H1 (cell line): ENCODE results near the gene LPCAT1. TPM values are rescaled to one million over a fixed set of nuclear protein-coding genes. Genes with fewer than 3 reads are reported as not detected.
A peak's percentile ranks its signal among the peaks of the same experiment; 100 is the strongest.

Source experiments
- CTCF ChIA-PET: fragments of 300-600 bp; sonication (Branson Sonifier 250); formaldehyde crosslinking; loops from one replicate; lab custom pipeline; 2021; ENCODE audit not compliant: partially characterized antibody; lab: Charles Lee
- POLR2A ChIA-PET: fragments of 300-600 bp; sonication (Branson Sonifier 250); formaldehyde crosslinking; loops from one replicate; lab custom pipeline; 2021; ENCODE audit warnings: inconsistent platforms; ENCODE audit not compliant: partially characterized antibody; lab: Charles Lee
- DNase-seq, 2 experiments: peaks; one replicate each; pipeline versions ENCODE4 v3.0.0 to v3.0.0-alpha.2; 2010 to 2022; ENCODE audit warnings: low spot score in 2 of 2, low read depth in 1 of 2, mixed read lengths in 1 of 2
- FAIRE-seq: peaks from 2 replicates; lab custom pipeline; 2011; peaks lifted over from hg19 to GRCh38; lab: Jason Lieb, UNC
- H2AFZ ChIP-seq: 2 replicates; pipeline ENCODE4 v1.8.1; 2012; ENCODE audit warnings: low read length, inconsistent platforms
- H2AK5ac ChIP-seq: 2 replicates; pipeline ENCODE4 v1.6.1; 2013; ENCODE audit warnings: low read depth, low read length
- H2BK120ac ChIP-seq: replicated peaks from 2 replicates; pipeline ENCODE3; 2013; ENCODE audit warnings: low read depth, low read length, inconsistent platforms
- H2BK12ac ChIP-seq: 2 replicates; pipeline ENCODE4 v1.6.1; 2013; ENCODE audit warnings: low read depth, low read length
- H2BK15ac ChIP-seq: 2 replicates; pipeline ENCODE4 v1.6.1; 2013; ENCODE audit warnings: low read length
- H2BK20ac ChIP-seq: 2 replicates; pipeline ENCODE4 v1.6.1; 2013; ENCODE audit warnings: low read length
- H2BK5ac ChIP-seq: 2 replicates; pipeline ENCODE4 v1.6.1; 2013; ENCODE audit warnings: low read depth, low read length
- H3K14ac ChIP-seq: 2 replicates; pipeline ENCODE4 v1.6.1; 2013; ENCODE audit warnings: inconsistent platforms; ENCODE audit not compliant: insufficient read length
- H3K18ac ChIP-seq: 2 replicates; pipeline ENCODE4 v1.6.1; 2013; ENCODE audit warnings: low read length; ENCODE audit errors: extremely low read depth
- H3K23ac ChIP-seq: 2 replicates; pipeline ENCODE4 v1.6.1; 2013; ENCODE audit warnings: inconsistent platforms; ENCODE audit not compliant: insufficient read length
- H3K23me2 ChIP-seq: 2 replicates; pipeline ENCODE4 v1.6.1; 2013; ENCODE audit warnings: low read depth, low read length
- H3K27ac ChIP-seq: 2 replicates; pipeline ENCODE4 v1.6.1; 2011; ENCODE audit warnings: low read depth, low read length, inconsistent platforms
- H3K27me3 ChIP-seq, 4 experiments: replicated peaks in 1 of 4; 1 replicate in 1 of 4; 2 replicates in 3 of 4; pipeline versions ENCODE4 v1.6.1 to v1.8.1; 2011 to 2013; ENCODE audit warnings: low read length in 3 of 4, mild to moderate bottlenecking in 3 of 4, inconsistent platforms in 2 of 4, mixed read lengths in 2 of 4, moderate library complexity in 1 of 4; ENCODE audit not compliant: control insufficient read depth in 3 of 4, insufficient read depth in 3 of 4; ENCODE audit errors: extremely low read depth in 1 of 4
- H3K36me3 ChIP-seq, 4 experiments: 2 replicates each; pipeline versions ENCODE4 v1.6.1 to v1.8.1; 2011 to 2013; ENCODE audit warnings: mild to moderate bottlenecking in 4 of 4, low read length in 3 of 4, moderate library complexity in 2 of 4, control low read depth in 1 of 4, inconsistent platforms in 1 of 4; ENCODE audit not compliant: insufficient read depth in 4 of 4, control insufficient read depth in 2 of 4
- H3K4ac ChIP-seq: replicated peaks from 2 replicates; pipeline ENCODE3; 2013; ENCODE audit warnings: low read length, low read depth, mixed read lengths, inconsistent platforms; ENCODE audit not compliant: insufficient read length
- H3K4me1 ChIP-seq, 4 experiments: replicated peaks in 1 of 4; 1 replicate in 1 of 4; 2 replicates in 3 of 4; pipeline versions ENCODE4 v1.6.1 to v1.8.1; 2011 to 2013; ENCODE audit warnings: low read length in 3 of 4, inconsistent platforms in 2 of 4, mixed read lengths in 1 of 4; ENCODE audit not compliant: insufficient read depth in 4 of 4, control insufficient read depth in 3 of 4
- H3K4me2 ChIP-seq, 2 experiments: 2 replicates each; pipeline versions ENCODE4 v1.6.1 to v1.8.1; 2011 to 2013; ENCODE audit warnings: low read depth in 2 of 2, low read length in 2 of 2, control low read depth in 1 of 2, inconsistent platforms in 1 of 2, mild to moderate bottlenecking in 1 of 2; ENCODE audit not compliant: insufficient read depth in 1 of 2
- H3K4me3 ChIP-seq, 4 experiments: fragments of 200-600, 300-600 bp in 1 of 4; sonication (generic), shearing (Covaris generic), sonication (Bioruptor Twin) in 1 of 4; 2 replicates each; pipeline versions ENCODE4 v1.5.1 to v1.8.1; 2011 to 2016; ENCODE audit warnings: low read length in 4 of 4, low read depth in 3 of 4, control low read depth in 2 of 4, inconsistent platforms in 2 of 4, mild to moderate bottlenecking in 2 of 4, mixed read lengths in 1 of 4, moderate library complexity in 1 of 4; ENCODE audit not compliant: insufficient read depth in 2 of 4; ENCODE audit errors: extremely low read depth in 1 of 4
- H3K56ac ChIP-seq: replicated peaks from 2 replicates; pipeline ENCODE3; 2013; ENCODE audit warnings: low read depth, mild to moderate bottlenecking, mixed read lengths, low read length, inconsistent platforms; ENCODE audit not compliant: insufficient read length
- H3K79me1 ChIP-seq: 2 replicates; pipeline ENCODE4 v1.6.1; 2013; ENCODE audit warnings: low read depth, low read length, control low read depth
- H3K79me2 ChIP-seq, 2 experiments: 2 replicates each; pipeline versions ENCODE4 v1.6.1 to v1.8.1; 2012 to 2013; ENCODE audit warnings: low read length in 2 of 2, mild to moderate bottlenecking in 2 of 2, inconsistent platforms in 1 of 2; ENCODE audit not compliant: insufficient read depth in 2 of 2, control insufficient read depth in 1 of 2
- H3K9ac ChIP-seq, 4 experiments: replicated peaks in 1 of 4; 1 replicate in 1 of 4; 2 replicates in 3 of 4; pipeline versions ENCODE4 v1.6.1 to v1.8.1; 2011 to 2013; ENCODE audit warnings: low read depth in 3 of 4, low read length in 3 of 4, control low read depth in 2 of 4, mild to moderate bottlenecking in 2 of 4, moderate library complexity in 2 of 4, inconsistent platforms in 1 of 4; ENCODE audit errors: extremely low read depth in 1 of 4
- H3K9me3 ChIP-seq, 2 experiments: 2 replicates each; pipeline versions ENCODE4 v1.6.1 to v1.8.1; 2012 to 2013; ENCODE audit warnings: mild to moderate bottlenecking in 2 of 2, moderate library complexity in 2 of 2, control low read depth in 1 of 2, inconsistent platforms in 1 of 2, low read depth in 1 of 2, low read length in 1 of 2, mixed read lengths in 1 of 2; ENCODE audit not compliant: insufficient read depth in 2 of 2
- H4K20me1 ChIP-seq, 2 experiments: replicated peaks in 1 of 2; 2 replicates each; pipeline versions ENCODE3 to v1.8.1; 2011 to 2013; ENCODE audit warnings: inconsistent platforms in 2 of 2, low read length in 2 of 2, mild to moderate bottlenecking in 1 of 2; ENCODE audit not compliant: insufficient read depth in 2 of 2, control insufficient read depth in 1 of 2
- H4K5ac ChIP-seq: 2 replicates; pipeline ENCODE4 v1.6.1; 2013; ENCODE audit warnings: low read length, low read depth, mixed read lengths, inconsistent platforms; ENCODE audit not compliant: insufficient read length
- H4K8ac ChIP-seq: 2 replicates; pipeline ENCODE4 v1.8.0; 2013; ENCODE audit warnings: mild to moderate bottlenecking, moderate library complexity, low read length, inconsistent platforms; ENCODE audit not compliant: insufficient read depth; ENCODE audit errors: extremely low read depth
- H4K91ac ChIP-seq: replicated peaks from 2 replicates; pipeline ENCODE3; 2013; ENCODE audit warnings: low read length, mixed read lengths, inconsistent platforms; ENCODE audit not compliant: insufficient read length
- MAFK ChIP-seq: IDR thresholded peaks from 2 replicates; pipeline ENCODE4 v1.6.1; 2012; ENCODE audit warnings: low read depth, mild to moderate bottlenecking, improper control_type of control experiment, low read length
- WGBS, 2 experiments: shearing (Covaris generic) in 1 of 2; methylation state at CpG; one replicate each; pipeline versions ENCODE4 v1.1.6 to v1.1.7; 2013 to 2015; ENCODE audit warnings: low lambda C conversion rate in 2 of 2, mixed read lengths in 2 of 2, inconsistent platforms in 1 of 2, low coverage in 1 of 2, missing lambda C conversion rate in 1 of 2; ENCODE audit not compliant: insufficient replicate concordance in 2 of 2, insufficient coverage in 1 of 2, insufficient read length in 1 of 2; ENCODE audit errors: extremely low coverage in 1 of 2, missing lambda C conversion rate in 1 of 2; 5-methylcytosine and 5-hydroxymethylcytosine counted together
- polyA plus RNA-seq, 7 experiments: library from polyadenylated mRNA; depleted of rRNA in 3 of 7; stranded (reverse) in 5 of 7; unstranded in 2 of 7; fragments of >200 nt in 5 of 7; fragments of 200-250 nt in 2 of 7; gene quantifications; 1 replicate in 5 of 7; 2 replicates in 1 of 7; 4 replicates in 1 of 7; pipeline versions ENCODE4 v1.2.1 to v1.2.3, GENCODE V29; 2011 to 2013; ENCODE audit warnings: missing spikeins in 2 of 7, mixed read lengths in 2 of 7
- total RNA-seq: library from RNA; stranded (reverse); fragmentation: NEBNext Ultra II Directional; extraction: Animal tissue kit (Norgen Biotek cat#: 25700); gene quantifications from 2 replicates; pipeline ENCODE4 v1.2.1, GENCODE V29; 2021

LPCAT1 gene
- total and polyA plus RNA-seq, 2 of the 8 experiments (the other 6 are each of a cell fraction or from before 2014, with no cell fraction given) = 107 to 260 TPM

- 88% methylated on average over 10 of the region's 10 CpGs; no CpG with 5 or more reads in 1 of the 2 experiments for WGBS, 2 experiments
- H3K4ac ChIP-seq = no peak overlapping the region
- CTCF ChIA-PET = no interaction called here
- H2BK12ac ChIP-seq = no peak overlapping the region
- no peak overlapping the region for H3K27ac ChIP-seq
- no peaks in the 10 kb centered on the region for H3K36me3 ChIP-seq
- no peaks in the 10 kb centered on the region for H3K27me3 ChIP-seq
- peaks cover 2% of the 10 kb centered on the region; the same call in 1 of the 2 replicates for H3K23me2 ChIP-seq
- peaks cover 0 to 2% of the 10 kb centered on the region in 2 experiments for H4K20me1 ChIP-seq
- H2AFZ ChIP-seq = no peak overlapping the region
- no peak overlapping the region for H3K4me3 ChIP-seq
- no peak overlapping the region for H4K5ac ChIP-seq
- H3K14ac ChIP-seq = no peak overlapping the region
- H4K91ac ChIP-seq = no peak overlapping the region
- no peak overlapping the region for H2BK5ac ChIP-seq
- no peaks in the 10 kb centered on the region; the same call in 1 of the 2 replicates for H3K79me1 ChIP-seq
- FAIRE-seq (no peak), DNase-seq (no peak)
- no peaks in the 10 kb centered on the region for H3K79me2 ChIP-seq
- no peak overlapping the region for H2BK120ac ChIP-seq
- no peak overlapping the region for H3K18ac ChIP-seq
- no peak overlapping the region for H3K9ac ChIP-seq
- no peak overlapping the region for H2BK15ac ChIP-seq
- no peak overlapping the region for H3K4me2 ChIP-seq
- POLR2A ChIA-PET = interaction anchor here (0.9 to 1.7 kb wide), 2 partner anchors 32 to 47 kb away, joined by 3 to 5 read pairs; no protein-coding TSS in a partner anchor
- peak overlapping the region; percentile 99 for H3K56ac ChIP-seq
- peaks cover 0 to 7% (median 0%) of the 10 kb centered on the region in 4 experiments; a peak in 1 of 7 replicates for H3K4me1 ChIP-seq
- H2BK20ac ChIP-seq = no peak overlapping the region
- TF ChIP-seq MAFK = no peak
- H4K8ac ChIP-seq = no peak overlapping the region
- no peak overlapping the region for H2AK5ac ChIP-seq
- 0 out of 4 replicates have a peak, but pooled peaks cover 0 to 5% of the 10 kb centered on the region in 2 experiments for H3K9me3 ChIP-seq
- no peak overlapping the region for H3K23ac ChIP-seq
Measured at GRCh38 chr5:1561402-1561929, 37.7 kb upstream of the LPCAT1 start.
